OCI-M2 (cell line): ENCODE measurements around the gene LRRK1.

Experiments
- DNase-seq: peaks from one replicate; lab custom pipeline; 2025; ENCODE audit not compliant: unreplicated experiment; lab: John Stamatoyannopoulos, UW

Gene LRRK1

GRCh38 chr15:100909565-100909964 is 9.6 kb upstream of the LRRK1 start:
- DNase-seq: no peak

- no peak for DNase-seq
Measured at GRCh38 chr15:100909989-100910955, 8.9 kb upstream of the LRRK1 start.

DNA sequence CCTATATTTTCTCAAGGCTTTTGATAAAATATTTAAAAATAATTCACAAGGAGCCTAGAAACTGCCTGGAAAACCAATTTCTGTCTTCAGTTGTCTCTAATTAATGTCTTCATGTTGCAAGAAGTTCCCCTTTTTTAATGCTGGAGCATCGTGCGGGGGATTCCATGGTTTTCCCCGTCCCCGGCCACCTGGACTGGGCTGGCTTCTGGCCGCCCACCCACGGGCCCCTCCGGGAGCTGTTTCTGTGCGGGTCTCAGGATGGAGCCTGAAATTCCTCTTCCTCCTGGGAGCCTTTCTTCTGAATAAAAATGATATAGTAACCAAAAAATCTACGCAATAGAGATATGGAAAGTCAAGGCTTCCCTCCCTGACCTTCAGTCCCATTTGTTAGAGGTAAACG is 8.1 kb upstream of the LRRK1 start:
- no peak for DNase-seq

- DNase-seq: no peak
Measured at GRCh38 chr15:100913961-100914360, 5.2 kb upstream of the LRRK1 start.

DNA sequence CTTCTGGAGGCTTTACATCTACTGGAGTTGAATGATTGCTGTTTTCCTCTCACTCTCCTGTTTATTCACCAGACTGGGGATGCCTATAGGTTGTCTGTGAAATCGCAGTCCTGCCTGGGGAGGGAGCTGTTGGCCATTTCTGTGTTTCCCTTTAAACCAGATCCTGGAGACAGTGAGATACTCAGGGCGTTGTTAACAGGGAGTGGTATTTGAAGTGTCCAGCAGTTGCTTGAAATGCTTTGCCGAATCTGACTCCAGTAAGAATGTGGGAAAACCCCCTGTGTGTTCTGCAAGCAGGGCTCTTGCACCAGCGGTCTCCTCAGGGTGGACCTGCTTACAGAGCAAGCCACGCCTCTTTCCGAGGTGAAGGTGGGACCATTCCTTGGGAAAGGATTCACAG is 4.3 kb upstream of the LRRK1 start:
- DNase-seq: no peak

DNA sequence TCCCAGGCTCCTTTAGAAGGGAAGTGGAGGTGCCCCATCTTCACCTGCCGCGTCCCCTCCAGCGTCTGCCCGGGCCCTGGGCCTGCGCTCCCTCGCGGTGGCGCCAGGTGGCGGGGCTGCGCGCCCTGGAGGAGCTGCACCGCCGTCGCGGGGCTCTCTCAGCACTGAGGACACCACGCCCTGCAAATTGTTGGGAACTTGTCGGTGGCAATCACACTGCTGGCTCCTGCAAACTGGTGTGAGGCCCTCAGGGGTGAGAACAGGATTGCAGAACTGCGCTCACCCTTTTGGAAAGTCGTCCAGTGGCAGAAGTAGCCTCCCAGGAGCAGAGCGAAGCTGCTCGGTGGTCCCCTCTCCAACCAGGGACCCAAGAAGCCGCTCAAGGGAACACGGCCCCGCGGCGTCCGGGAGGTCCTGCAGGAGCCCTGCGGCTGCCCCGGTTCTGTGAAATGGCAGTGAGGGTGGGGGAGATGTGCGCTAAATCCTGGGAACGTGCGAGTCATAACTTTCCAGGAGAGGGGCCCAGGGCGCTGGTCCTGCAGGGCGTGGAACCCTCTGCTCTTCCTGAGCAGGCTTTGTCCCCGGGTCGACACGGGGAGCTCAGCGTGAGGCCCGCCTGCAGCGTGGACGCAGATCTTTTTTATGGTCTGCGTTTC is 995 bp upstream of the LRRK1 start:
- DNase-seq: no peak

DNA sequence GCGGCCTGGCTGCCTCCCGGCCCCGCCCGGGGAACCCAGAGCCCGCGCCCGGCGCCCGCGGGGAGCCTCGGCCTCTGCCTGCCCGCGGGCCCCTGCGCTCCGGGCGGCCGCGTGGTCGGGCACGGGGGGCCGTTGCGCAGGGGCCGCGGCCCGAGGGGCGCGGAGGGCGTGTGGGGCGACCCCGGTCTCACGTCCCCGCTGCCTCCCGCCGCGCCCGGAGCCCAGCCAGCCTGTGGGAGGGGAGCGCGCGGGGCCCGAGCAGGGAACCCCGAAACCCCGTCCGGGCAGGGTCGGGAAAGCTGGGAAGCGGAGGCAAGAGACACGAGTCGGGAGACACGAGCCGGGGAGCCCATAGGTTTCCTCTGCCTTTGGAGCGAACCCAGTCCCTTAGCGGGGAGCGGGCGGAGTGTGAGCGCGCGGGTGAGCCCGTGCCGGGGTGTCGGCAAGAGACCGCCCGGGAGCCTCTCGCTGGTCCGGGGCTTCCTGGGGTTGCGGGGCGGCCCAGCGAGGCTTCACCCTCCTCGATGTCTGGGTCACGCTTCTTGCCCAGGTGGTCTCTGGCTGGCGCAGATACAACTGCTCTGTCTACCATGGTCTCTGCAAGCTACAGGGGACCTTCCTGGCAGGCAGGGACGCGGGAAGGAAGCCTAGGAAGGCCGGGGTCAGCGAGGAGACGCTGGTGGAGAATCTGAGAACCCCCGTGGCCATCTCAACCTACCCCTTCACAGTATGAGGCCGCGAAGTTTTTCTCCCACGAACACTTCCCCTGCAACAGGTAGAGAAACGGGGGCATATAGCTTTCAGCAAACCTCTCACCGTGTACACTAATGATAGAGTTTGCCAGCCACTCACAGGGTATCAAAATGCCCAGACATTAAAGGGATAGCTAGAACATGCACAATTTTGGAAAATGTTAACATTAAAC is 586 bp downstream of the LRRK1 start:
- DNase-seq: no peak

DNA sequence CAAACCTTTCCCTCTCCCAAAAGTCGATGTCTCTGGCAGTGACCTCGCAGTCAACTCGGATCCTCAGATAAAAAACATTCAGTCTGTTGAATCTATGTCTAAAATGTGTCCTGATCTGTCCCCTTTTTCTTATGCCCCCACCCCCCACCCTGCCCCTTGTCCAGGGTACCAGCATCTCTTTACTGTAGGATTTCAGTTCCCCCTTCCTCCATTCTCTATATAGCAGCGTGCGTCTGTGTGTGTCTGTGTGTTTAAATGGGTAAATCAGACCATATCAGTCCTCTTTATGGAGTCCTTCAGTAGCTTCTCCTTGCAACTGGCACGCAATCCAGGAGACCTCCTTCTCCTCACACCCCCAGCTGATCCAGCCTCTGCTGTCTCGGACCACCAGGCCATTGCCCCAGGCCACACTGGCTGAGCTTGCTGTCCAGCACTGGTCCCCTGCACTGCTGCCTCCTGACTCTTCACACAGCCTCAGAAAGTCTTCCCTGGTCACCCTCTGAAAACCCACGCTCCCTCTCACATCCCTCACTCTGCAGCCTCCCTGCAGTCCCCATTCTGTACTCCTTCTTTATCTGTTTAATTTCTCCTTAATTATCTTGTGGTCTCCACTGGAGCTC is 1.5 kb downstream of the LRRK1 start:
- no peak for DNase-seq

DNA sequence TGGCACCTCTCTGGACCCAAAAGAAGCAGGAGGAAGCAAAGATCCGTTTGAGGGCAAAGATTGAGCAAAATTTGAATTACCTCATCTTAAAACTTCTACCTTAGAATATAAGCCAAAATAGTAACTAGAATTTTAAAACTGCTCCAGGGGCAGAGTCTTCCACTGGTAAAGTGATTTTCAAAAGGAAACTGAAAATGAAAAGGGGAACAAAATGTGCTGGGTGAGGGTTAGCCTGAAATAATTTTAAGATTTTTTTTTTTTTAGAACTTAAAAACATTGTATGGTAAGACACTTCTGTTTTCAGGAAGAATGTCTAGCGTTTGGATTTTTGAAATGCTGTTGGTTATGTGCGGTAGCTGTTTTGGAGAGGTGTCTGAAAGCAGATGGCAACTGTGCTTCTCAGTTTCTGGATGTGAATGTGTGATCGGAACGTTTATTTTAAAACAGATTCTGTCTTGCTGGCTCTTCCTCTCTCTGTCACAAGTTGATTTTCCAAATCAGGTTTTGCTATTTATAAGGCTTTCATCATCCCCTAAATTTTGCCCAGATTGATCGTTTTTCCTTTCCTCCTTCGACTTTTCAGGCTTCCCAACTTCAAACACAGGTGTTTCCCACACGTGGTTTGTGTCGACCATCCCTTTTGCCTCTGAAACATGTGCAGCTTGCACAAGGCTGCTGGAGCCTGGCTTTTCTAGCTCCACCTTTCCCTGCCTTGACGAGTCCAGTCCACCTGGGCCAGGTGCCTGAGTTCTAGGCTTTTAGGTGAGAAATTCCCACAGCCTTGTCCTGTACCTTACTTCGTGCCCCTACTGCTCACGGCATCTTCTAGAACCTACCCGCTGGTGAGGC is 3.3 kb downstream of the LRRK1 start:
- no peak for DNase-seq

DNA sequence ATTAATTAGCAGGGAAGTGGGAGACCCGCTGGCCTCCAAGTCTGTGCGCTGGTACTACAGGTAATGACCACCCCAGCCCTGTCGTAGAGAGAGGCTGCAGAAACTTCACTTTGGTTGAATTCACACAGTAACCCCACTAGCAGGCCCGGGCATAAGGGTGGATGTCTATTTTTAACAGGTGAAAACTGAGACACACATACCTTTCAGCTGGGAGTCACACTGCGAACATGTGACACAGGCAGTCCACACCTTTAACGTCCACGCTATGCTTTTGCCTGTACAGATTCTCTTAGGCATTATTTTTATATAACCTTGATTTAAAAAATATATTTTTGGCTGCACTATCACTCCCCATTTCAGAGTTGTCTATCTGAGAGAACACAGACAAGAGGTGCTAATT is 3.9 kb downstream of the LRRK1 start:
- DNase-seq: no peak

DNA sequence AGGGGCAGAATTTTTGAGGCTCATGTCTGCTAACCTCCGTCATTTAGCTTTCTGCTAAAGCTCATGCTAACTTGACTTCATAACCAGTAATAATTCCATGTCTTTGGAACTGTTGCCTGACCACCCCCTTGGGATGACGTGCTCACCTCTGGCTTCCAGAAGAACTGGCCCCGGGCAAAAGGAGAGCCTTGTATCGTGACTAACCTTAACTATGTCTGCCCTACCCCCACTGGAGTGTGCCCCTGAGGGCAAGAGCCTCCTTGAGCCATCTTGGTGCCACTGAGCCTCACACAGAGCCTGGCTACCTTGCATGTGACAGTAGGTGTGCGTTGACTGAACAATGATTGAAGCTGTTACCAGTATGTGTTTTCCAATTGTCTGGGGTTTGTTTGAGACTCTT is 4.7 kb downstream of the LRRK1 start:
- no peak for DNase-seq

- no peak for DNase-seq
Measured at GRCh38 chr15:100924436-100924835, 5.3 kb downstream of the LRRK1 start.

- DNase-seq: no peak
Measured at GRCh38 chr15:100925480-100925879, 6.3 kb downstream of the LRRK1 start.

DNA sequence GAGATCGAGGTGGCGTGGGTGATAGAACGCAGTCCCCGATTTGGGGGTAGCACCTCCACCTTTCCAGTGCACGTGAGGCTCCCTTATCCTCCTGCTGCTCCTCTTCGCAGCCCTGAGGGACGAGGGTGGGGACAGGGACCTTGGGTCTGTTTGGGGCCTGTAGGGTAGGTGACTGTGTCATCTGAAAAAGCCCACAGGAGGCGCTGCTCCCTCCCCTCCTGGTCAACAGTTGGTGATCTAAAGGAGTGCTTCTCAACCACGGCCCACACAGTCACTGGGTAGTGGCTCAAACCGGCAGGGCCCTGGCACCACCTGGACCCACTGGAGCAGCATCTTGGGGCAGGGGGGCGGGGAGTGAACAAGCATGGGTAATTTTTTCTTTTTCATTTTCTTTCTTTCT is 7.1 kb downstream of the LRRK1 start:
- DNase-seq: no peak

DNA sequence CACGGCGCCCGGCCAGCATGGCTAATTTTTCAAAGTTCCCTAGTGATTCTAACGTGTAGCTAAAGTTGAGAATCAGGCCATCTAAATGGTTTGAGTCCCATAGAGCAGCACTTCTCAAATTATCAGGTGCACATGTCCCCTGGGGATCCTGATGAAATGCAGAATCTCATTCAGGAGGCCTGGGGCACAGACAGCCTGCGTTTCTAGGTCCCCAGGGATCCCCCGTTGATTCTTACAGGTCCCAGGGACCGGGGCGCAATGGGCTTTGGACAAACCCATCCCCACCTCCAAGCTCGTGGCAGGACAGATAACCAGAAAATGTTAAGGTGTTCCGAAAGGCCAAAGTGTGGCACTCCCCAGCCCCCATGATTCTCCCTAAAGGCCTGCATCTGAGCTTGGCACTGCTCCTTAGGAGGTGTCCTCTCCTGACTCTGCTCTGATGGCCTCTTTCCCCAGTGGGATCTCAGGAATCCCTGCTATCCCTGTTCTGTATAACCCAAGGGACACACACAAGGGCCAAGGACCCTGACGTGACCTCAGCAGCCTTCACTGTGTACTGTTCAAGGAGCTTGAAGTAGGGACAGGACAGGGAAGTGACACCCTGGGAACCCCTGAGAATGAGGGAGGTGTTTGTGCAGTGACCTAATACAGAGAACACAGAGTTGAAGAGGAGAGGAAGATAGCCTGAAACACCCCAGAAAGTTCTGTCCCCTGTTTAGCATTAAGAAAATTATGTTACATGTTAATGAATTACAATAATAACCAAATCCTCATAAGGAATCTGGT is 8.0 kb downstream of the LRRK1 start:
- DNase-seq: no peak

- DNase-seq: no peak
Measured at GRCh38 chr15:100928632-100929280, 9.6 kb downstream of the LRRK1 start.

DNA sequence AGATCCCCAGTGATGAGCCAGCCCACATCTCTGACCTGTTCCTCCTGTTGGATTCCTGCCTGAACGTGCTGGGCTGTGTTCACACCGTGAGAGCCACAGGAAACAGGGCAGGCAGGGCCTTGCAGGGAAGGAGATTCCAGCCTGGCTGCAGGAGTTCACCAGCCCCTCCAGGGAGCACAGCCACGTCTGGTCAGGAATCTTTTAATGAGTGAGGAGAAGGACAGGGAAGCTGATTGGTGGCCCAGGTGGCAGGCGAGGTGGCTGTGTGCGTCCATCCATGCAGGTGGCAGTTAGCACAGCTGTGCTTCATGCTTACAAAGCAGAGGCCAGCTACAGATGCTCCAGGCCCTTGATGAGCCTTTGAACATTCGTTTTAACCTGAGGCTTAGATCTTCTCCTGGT is 10.5 kb downstream of the LRRK1 start:
- no peak for DNase-seq

DNA sequence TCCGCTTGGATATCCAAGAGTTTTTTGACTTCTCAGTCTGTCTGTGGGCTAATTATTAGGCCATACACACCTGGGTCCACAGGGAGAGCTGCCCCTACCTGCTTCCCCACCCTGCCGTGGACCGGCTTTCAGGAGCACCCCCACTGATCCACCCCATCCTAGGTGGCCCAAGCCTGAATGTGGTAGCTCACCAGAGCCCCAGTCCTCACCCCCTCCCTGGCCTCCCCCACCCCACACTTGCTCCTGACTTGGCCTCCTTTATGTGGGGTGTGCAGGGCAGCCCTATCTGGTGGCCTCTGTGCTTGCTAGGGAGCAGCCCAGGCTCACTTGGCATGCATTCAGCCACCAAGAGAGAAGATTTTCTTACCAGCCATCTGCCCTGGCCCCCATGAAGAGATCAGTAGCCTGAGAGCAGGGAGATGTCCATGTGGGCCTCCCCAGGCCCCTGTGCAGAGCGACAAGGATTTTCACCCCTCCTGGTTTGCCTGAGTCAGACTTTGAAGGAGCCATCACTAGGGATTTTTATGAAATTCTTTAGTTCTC is 11.2 kb downstream of the LRRK1 start:
- DNase-seq: no peak
